Astrocyte (in vitro differentiated cells and primary cell): ENCODE data around the gene BCAT1. TPM values are rescaled to one million over a fixed set of nuclear protein-coding genes. Genes with fewer than 3 reads are reported as not detected.

Source experiments
- DNase-seq: peaks from one replicate; pipeline ENCODE4 v3.0.0-alpha.2; 2010; ENCODE audit warnings: low read depth
- FAIRE-seq: peaks from 2 replicates; lab custom pipeline; 2011; peaks lifted over from hg19 to GRCh38; lab: Jason Lieb, UNC
- H2AFZ ChIP-seq: 2 replicates; pipeline ENCODE4 v1.6.0; 2012; ENCODE audit warnings: low read depth, low read length, inconsistent platforms
- H3K27ac ChIP-seq: 2 replicates; pipeline ENCODE4 v1.5.1; 2011; ENCODE audit warnings: low read depth, low read length, inconsistent platforms
- H3K27me3 ChIP-seq: 2 replicates; pipeline ENCODE4 v1.6.0; 2011; ENCODE audit warnings: low read length, inconsistent platforms; ENCODE audit not compliant: insufficient read depth
- H3K36me3 ChIP-seq: 2 replicates; pipeline ENCODE4 v1.5.1; 2011; ENCODE audit warnings: low read length, inconsistent platforms; ENCODE audit not compliant: insufficient read depth
- H3K4me1 ChIP-seq: 2 replicates; pipeline ENCODE4 v1.5.1; 2011; ENCODE audit warnings: low read length, inconsistent platforms; ENCODE audit not compliant: insufficient read depth
- H3K4me2 ChIP-seq: 2 replicates; pipeline ENCODE4 v1.6.0; 2012; ENCODE audit warnings: low read length, inconsistent platforms
- H3K4me3 ChIP-seq: 2 replicates; pipeline ENCODE4 v1.5.1; 2011; ENCODE audit warnings: low read depth, mild to moderate bottlenecking, low read length, inconsistent platforms; ENCODE audit not compliant: insufficient read depth
- H3K79me2 ChIP-seq: 2 replicates; pipeline ENCODE4 v1.6.0; 2012; ENCODE audit warnings: mild to moderate bottlenecking, low read length, inconsistent platforms; ENCODE audit not compliant: insufficient read depth
- H3K9ac ChIP-seq: 2 replicates; pipeline ENCODE4 v1.6.0; 2012; ENCODE audit warnings: mild to moderate bottlenecking, low read length, inconsistent platforms
- H3K9me3 ChIP-seq: 2 replicates; pipeline ENCODE4 v1.5.1; 2012; ENCODE audit warnings: low read depth, mild to moderate bottlenecking, low read length, inconsistent platforms; ENCODE audit not compliant: insufficient read depth
- H4K20me1 ChIP-seq: 2 replicates; pipeline ENCODE4 v1.6.0; 2012; ENCODE audit warnings: low read length, inconsistent platforms; ENCODE audit not compliant: insufficient read depth
- H3K27ac Mint-ChIP-seq: one replicate; pipeline ENCODE4 v1.8.0; 2021; ENCODE audit warnings: mild to moderate bottlenecking, mixed read lengths; ENCODE audit not compliant: unreplicated experiment
- H3K27me3 Mint-ChIP-seq: one replicate; pipeline ENCODE4 v1.8.0; 2021; ENCODE audit warnings: low read depth, mixed read lengths; ENCODE audit not compliant: unreplicated experiment
- H3K36me3 Mint-ChIP-seq: one replicate; pipeline ENCODE4 v1.8.0; 2021; ENCODE audit warnings: low read depth, mixed read lengths; ENCODE audit not compliant: unreplicated experiment
- H3K4me1 Mint-ChIP-seq: one replicate; pipeline ENCODE4 v1.8.0; 2021; ENCODE audit warnings: low read depth, mixed read lengths; ENCODE audit not compliant: unreplicated experiment
- H3K4me3 Mint-ChIP-seq: one replicate; pipeline ENCODE4 v1.8.0; 2021; ENCODE audit warnings: mild to moderate bottlenecking, moderate library complexity, mixed read lengths; ENCODE audit not compliant: unreplicated experiment
- H3K9me3 Mint-ChIP-seq: one replicate; pipeline ENCODE4 v1.8.0; 2021; ENCODE audit warnings: mild to moderate bottlenecking, mixed read lengths; ENCODE audit not compliant: unreplicated experiment
- EZH2 ChIP-seq: IDR thresholded peaks from 2 replicates; pipeline ENCODE4 v1.6.1; 2012; ENCODE audit warnings: mild to moderate bottlenecking, low read length, inconsistent platforms; ENCODE audit not compliant: insufficient read depth
- total RNA-seq: library from RNA; stranded (reverse); gene quantifications from 2 replicates; pipeline ENCODE4 v1.2.1, GENCODE V29; 2021
- TF ChIP-seq, protein P1 (sequence below): IDR thresholded peaks from 2 replicates; pipeline ENCODE4 v1.5.1; 2011; ENCODE audit warnings: low read depth, mild to moderate bottlenecking, inconsistent platforms, low read length, moderate library complexity; ENCODE audit not compliant: insufficient read depth

Gene BCAT1
- total RNA-seq, 1 donor from 2014 or later = 476 TPM

DNA sequence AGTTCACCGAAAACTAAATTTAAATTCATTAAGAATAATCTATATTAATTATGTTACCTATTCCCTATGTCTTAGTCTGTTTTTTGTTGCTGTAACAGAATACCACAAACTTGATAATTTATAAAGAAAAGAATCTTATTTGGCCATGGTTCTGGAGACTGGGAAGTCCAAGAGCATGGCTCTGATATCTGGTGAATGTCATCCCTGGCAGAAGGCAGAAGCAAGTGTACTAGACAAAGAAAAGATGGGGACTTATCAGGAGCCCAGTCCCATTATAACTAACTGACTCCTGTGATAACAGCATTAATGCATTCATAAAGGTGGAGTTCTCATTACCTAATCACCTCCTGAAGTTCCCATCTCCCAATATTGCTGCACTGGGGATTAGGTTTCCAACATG lies 33.3 kb upstream of the BCAT1 start:
- Mint-ChIP-seq H3K4me1 (peaks cover 6% of the 10 kb centered on the region), H3K27me3 (peaks cover 2% of the 10 kb centered on the region), H3K27ac (no peak overlapping the region), H3K9me3 (peaks cover 8% of the 10 kb centered on the region), H3K4me3 (no peak overlapping the region), H3K36me3 (peaks cover 2% of the 10 kb centered on the region)
- Histone ChIP-seq H2AFZ (no peak overlapping the region), H4K20me1 (no peaks in the 10 kb centered on the region), H3K9me3 (no peaks in the 10 kb centered on the region), H3K27me3 (no peaks in the 10 kb centered on the region), H3K4me3 (no peak overlapping the region), H3K27ac (no peak overlapping the region), H3K36me3 (no peaks in the 10 kb centered on the region), H3K9ac (no peak overlapping the region), H3K4me1 (no peaks in the 10 kb centered on the region), H3K4me2 (no peak overlapping the region), H3K79me2 (no peaks in the 10 kb centered on the region)
- no peak for TF ChIP-seq EZH2
- TF ChIP-seq, protein P1, sequence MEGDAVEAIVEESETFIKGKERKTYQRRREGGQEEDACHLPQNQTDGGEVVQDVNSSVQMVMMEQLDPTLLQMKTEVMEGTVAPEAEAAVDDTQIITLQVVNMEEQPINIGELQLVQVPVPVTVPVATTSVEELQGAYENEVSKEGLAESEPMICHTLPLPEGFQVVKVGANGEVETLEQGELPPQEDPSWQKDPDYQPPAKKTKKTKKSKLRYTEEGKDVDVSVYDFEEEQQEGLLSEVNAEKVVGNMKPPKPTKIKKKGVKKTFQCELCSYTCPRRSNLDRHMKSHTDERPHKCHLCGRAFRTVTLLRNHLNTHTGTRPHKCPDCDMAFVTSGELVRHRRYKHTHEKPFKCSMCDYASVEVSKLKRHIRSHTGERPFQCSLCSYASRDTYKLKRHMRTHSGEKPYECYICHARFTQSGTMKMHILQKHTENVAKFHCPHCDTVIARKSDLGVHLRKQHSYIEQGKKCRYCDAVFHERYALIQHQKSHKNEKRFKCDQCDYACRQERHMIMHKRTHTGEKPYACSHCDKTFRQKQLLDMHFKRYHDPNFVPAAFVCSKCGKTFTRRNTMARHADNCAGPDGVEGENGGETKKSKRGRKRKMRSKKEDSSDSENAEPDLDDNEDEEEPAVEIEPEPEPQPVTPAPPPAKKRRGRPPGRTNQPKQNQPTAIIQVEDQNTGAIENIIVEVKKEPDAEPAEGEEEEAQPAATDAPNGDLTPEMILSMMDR = no peak
- no peak for DNase-seq
- FAIRE-seq = no peak

DNA sequence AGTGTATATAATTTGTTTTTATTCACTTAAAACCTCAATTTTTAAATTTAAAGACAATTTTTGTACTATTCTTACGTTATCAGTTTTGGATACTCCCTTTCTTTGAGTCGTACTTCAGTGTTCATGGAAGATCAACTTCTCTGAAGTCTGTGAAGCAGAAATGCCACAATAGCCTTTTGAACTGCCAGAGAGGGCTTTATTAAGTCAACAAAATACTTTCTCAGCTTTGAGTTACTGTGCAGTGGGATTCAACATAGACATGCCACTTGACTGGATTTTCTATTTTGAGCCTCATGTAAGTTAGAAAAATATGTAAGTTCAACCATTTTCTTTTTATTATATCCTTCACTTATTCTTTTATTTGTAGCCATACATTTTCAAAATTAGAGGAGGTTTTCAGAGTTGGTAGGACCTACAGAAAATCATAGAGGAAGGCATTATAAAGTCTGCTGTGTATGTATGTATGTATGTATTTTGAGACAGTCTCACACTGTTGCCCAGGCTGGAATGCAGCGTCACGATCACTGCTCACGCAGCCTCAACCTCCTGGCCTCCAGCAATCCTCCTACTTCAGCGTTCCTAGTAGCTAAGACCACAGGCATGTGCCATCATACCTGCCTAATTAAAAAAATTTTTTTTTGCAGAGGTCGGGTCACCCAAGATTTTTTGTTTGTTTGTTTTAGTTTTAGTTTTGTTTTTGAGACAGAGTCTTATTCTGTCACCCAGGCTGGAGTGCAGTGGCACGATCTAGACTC lies 31.3 kb upstream of the BCAT1 start:
- peaks cover 5% of the 10 kb centered on the region for H3K9me3 Mint-ChIP-seq
- H3K27ac ChIP-seq = no peak overlapping the region
- H3K4me1 ChIP-seq = no peaks in the 10 kb centered on the region
- no peak overlapping the region for H2AFZ ChIP-seq
- H3K4me2 ChIP-seq = no peak overlapping the region
- H3K27ac Mint-ChIP-seq = no peak overlapping the region
- H3K4me1 Mint-ChIP-seq = peaks cover 6% of the 10 kb centered on the region
- FAIRE-seq (no peak), DNase-seq (no peak)
- no peaks in the 10 kb centered on the region for H4K20me1 ChIP-seq
- no peaks in the 10 kb centered on the region for H3K27me3 ChIP-seq
- no peak overlapping the region for H3K4me3 Mint-ChIP-seq
- H3K36me3 Mint-ChIP-seq = peaks cover 2% of the 10 kb centered on the region
- no peaks in the 10 kb centered on the region for H3K36me3 ChIP-seq
- H3K9me3 ChIP-seq = no peaks in the 10 kb centered on the region
- H3K27me3 Mint-ChIP-seq = no peaks in the 10 kb centered on the region
- TF ChIP-seq EZH2 = no peak
- TF ChIP-seq, protein P1 = no peak
- H3K4me3 ChIP-seq = no peak overlapping the region
- no peaks in the 10 kb centered on the region for H3K79me2 ChIP-seq
- no peak overlapping the region for H3K9ac ChIP-seq

DNA sequence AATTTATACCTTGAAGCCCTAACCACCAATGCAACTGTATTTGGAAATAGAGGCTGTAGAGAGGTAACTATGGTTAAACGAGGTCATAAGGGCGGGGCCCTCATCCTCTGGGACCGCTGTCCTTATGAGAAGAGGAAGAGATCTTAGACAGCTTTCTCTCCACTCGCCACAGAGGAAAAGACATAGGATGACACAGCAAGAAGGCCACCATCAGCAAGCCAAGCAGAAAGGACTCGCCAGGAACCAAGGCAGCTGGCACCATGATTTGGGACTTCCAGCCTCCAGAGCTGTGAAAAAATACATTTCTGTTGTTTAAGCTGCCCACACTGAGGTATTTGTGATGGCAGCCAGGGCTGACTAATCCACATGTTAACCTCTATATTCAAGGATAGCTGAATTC lies 30.4 kb upstream of the BCAT1 start:
- Histone ChIP-seq H3K27me3 (no peaks in the 10 kb centered on the region), H3K4me3 (no peak overlapping the region), H2AFZ (no peak overlapping the region), H3K36me3 (no peaks in the 10 kb centered on the region), H3K4me2 (no peak overlapping the region), H3K9me3 (no peaks in the 10 kb centered on the region), H3K79me2 (no peaks in the 10 kb centered on the region), H3K27ac (no peak overlapping the region), H4K20me1 (no peaks in the 10 kb centered on the region), H3K4me1 (no peaks in the 10 kb centered on the region), H3K9ac (no peak overlapping the region)
- H3K27ac Mint-ChIP-seq = no peak overlapping the region
- no peaks in the 10 kb centered on the region for H3K27me3 Mint-ChIP-seq
- no peak overlapping the region for H3K4me3 Mint-ChIP-seq
- H3K36me3 Mint-ChIP-seq = peaks cover 2% of the 10 kb centered on the region
- H3K4me1 Mint-ChIP-seq = peaks cover 6% of the 10 kb centered on the region
- no peak for TF ChIP-seq EZH2
- TF ChIP-seq, protein P1 = no peak
- peaks cover 5% of the 10 kb centered on the region for H3K9me3 Mint-ChIP-seq
- FAIRE-seq (no peak), DNase-seq (no peak)
